ENCODE measurements around the gene MYMK.

MYMK gene

DNA sequence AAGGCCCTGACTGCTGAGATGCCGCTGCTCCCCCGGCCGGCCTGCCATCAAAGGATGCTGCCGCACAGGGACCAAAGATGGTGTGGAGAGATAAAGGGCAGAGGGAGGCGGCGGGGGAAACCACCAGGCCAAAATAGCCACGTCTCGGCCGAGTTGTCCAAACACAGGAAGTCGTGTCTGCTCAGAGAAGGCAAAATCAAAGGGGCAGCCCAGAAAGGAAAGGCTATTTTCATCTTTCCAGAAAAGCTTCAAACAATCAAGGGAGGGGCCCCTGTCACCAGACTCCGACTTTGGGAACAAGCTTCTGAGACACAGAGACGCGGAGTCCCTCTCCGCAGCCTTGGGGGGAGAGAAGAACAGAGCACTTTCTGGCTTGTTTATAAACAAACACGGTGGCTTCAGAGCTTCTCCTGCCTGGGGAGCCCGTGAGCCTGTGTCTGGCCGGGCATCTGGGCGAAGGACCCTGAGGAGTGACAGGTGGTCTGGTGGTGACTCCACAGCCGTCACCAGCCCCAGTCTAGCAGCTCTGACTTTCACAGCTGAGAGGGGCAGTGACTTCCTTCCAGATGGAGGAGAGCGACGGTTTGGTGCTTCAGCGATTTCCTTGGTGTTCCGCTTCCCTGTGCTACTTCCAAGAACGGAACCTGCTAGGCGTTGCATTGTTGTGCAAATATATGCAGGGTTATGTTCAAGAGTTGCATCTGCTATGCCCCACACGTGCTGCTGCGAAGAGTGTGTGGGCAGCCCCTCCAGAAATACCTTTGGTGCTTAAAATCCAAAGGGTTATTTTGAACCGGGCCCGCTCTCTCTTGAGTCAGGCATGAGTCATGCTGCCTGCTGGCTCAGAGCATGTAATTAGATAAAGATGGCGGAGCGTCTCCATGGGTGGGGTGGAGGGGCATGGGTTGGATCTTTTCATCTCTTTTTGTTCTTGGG lies 33.7 kb upstream of the MYMK start:
- no peak for FAIRE-seq
- DNase-seq (ENCODE audit: insufficient read length, low spot score): peak; percentile 57

DNA sequence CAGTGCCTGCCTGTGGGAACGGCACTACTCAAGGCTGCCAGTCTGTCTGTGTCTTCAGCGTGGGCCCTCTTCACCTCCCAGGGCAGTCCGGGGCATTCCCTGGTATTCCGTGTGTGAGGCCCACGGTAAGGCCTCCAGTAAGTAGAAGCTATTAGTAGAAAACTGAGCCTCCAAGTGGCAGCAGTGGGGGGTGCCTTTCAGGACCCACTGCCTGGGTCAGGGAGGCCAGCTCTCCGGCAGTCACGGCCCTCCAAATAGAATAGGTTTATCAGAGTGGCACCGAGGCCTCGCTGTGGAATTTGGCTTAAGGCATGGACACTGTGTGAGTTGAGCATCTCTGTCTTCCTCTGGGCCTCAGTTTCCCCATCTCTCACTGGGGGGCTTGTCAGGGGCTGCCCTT lies 32.8 kb upstream of the MYMK start:
- FAIRE-seq (no peak), DNase-seq (ENCODE audit: insufficient read length, low spot score) (no peak)

DNA sequence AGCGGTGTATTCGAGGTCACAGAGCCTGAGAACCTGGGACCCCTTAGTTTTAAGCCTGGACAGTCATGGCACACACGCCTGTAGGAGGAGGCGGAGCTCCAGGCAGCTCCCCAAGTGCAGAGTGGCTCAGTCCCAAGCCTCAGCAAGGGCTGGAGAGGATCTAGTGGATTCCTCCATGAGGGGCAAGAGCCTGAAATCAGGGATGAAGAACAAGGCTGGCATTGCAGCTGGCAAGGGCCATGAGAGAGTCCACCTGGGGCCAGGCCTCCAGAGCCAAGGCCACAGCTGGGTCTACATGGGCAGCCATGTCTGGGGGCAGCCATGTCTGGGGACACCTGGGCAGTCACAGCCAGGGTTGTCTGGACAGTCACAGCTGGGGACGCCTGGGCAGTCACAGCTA lies 31.6 kb upstream of the MYMK start:
- FAIRE-seq (no peak), DNase-seq (ENCODE audit: insufficient read length, low spot score) (no peak)

DNA sequence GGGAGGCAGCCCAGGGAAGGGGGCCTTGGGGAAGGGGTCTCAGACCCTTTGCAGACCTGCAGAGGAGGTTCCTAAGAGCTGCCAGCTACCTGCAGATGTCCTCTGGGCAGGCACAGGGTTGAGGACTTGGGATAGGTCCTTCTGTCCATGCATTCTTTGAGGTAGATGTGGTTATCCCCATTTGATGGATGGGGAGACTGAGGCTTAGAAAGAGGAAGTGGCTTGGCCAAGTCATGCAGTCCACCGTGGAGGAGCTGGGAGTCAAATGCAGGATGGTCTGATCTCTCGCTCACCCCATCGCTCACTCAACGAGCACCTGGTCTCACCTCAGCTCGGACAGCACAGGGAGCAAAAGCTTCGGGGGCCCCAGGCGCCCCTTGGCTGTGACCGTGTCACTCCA lies 30.0 kb upstream of the MYMK start:
- FAIRE-seq (no peak), DNase-seq (ENCODE audit: insufficient read length, low spot score) (no peak)

DNA sequence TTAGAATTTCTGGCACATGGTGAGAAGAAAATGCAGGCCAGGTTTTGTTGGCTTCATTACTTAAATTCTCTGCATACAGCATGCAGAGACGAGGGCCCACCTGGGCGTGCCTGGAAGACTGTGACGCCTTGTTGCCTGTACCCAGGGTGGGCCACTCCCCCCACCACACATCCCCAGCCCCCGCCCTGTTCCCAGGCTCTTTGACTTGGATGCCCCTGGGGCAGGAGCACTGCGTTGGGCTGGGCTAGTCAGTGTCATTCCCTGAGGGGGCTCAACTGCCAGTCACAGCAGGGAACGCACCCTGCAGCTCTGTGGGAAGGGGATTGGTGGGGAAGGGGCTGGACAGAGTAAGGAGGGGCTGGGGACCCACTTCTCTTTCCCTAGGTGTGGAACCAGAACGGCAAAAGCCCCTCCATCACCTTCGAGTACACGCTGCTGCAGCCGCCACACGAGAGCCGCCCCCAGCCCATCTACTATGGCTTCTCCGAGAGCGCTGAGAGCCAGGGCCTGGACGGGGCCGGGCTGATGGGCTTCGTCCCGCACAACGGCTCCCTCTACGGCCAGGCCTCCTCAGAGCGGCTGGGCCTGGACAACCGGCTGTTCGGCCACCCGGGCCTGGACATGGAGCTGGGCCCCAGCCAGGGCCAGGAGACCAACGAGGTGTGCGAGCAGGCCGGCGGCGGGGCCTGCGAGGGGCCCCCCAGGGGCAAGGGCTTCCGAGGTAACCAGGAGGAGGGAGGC lies 29.4 kb upstream of the MYMK start:
- no peak for FAIRE-seq

DNA sequence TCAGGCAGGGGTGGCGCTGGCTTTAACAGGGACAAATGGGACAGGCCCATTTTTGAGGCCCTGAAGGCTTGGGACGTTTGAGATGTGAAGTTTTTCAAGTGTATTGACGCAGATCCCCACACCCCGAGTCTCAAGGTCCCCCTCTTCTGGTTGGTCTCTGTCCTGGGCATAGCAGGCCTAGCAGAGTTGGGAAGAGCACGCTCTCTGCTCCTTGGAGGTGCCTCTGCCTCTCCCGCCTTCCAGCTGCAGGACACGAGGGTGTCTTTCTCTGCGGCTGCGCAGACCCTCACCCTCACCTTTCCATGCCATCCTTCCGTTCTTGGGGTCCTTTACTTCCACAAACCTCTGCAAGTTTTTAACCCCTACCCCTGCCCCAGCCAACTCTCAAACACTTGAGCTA lies 28.4 kb upstream of the MYMK start:
- no peak for FAIRE-seq
- DNase-seq (ENCODE audit: insufficient read length, low spot score): no peak

More for the DNA sequence above, 29.4 kb upstream of the MYMK start:
- no peak for DNase-seq (ENCODE audit: insufficient read length, low spot score)

DNA sequence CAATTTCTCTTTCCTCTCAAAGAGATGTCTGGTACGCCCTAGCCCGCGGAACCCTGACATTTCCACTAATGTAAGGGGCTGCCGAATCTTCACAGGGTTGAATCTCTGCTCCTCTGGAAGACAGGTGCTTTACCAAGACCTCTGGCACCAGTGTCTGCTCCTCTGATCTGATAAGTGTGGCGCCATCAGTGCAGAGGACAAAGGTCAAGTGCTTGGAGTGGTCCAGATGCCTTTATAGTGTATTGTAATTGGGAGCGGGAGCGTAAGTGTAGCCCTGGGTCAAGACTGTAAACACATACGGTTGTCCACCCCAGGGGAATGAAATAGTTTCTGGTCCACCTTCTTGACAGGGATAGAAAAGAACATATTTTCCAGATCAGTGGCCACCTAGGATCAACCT lies 27.5 kb upstream of the MYMK start:
- FAIRE-seq (no peak), DNase-seq (ENCODE audit: insufficient read length, low spot score) (no peak)

DNA sequence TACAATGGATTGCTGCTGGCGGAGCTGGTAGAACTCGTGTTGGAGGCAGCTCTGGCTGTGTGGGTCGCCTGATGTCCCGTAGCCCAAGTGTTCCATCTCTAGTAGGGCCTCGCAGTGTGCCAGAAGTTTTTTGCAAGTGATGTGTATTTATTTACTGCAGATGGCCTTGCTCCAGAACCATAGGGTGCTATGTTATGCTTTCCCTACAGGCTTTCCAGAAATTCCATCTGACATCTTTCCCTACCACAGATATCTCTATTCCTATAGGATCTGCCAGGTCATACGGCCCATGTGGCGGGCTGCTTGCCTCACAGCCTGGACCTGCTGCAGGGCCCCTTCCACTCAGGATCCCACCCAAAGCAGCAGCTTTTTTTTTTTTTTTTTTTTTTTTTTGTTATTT lies 26.7 kb upstream of the MYMK start:
- DNase-seq (ENCODE audit: insufficient read length, low spot score) (no peak), FAIRE-seq (no peak)

DNA sequence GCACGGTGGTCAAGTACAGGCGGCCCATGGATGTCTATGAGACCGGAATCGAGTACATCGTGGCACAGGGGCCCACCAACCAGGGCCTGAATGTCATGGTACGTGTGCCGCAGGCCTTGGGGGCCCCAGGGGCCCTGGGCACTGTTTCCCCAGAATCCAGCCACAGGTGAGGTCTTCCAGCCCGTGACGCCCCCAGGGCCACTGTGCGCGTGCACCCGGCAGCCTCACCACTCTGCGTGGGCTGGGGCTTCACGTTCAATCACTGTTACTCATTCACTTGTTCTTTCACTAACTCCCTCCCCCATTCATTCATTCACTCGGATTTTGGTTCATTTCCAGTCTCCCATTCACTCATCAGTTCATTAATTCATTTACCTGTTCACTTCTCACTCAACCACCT lies 22.4 kb upstream of the MYMK start:
- no peak for FAIRE-seq
- no peak for DNase-seq (ENCODE audit: insufficient read length, low spot score)

DNA sequence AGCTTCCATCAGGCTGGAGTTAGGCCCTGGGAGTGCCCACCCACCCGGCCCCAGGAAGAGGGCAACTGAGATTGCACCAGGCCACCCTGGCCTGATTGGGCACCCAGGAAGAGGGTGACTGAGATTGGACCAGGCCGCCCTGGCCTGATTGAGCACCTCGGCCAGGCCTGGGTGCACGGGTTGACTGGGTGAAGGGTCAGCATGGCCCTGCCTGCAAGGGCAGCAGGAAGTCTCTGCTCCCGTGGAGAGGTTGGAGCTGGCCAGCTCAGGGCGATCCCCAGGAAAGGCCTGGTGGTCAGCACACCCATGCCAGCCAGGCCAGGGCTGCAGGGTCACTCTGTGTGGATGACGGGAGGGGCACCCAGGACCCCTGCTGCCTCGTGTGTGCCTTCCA lies 21.5 kb upstream of the MYMK start:
- DNase-seq (ENCODE audit: insufficient read length, low spot score) (no peak), FAIRE-seq (no peak)

DNA sequence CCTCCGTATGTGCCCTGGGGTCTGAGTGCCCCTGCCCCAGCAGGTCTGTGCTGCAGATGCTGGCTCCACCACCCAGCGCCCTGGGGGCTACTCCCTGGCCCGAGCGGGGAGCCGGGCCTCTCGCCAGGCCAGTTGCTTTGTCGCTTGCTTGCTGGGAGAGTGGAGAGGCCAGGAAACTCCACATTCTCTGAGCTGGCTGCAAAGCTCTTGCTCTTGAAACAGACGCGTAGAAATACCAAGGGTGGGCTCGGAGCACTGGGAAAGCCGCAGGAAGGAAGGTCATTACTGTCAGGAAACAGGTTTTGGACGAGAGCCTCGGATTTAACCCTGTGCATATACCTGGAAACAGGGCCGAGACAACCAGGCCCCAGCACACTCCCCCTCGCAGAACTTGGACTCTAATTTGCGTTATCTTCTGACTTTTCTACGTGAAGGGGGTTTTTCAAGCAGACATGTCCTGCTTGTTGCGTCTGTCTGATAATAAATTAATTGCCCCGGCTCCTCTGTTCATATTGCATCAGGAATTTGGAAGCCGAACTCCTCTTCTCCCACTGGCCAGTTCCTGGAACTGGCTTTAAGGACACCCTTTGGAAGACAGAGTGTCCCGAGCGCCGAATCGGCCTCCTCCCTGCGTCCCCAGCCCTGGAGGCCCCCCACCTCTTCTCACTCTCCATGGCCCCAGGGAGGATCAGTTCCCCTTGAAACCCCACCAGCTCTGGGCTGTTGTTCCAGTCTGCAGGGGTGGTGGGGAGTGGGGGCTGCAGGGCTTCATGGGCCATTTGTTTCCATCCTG lies 20.9 kb upstream of the MYMK start:
- DNase-seq (ENCODE audit: insufficient read length, low spot score): no peak

DNA sequence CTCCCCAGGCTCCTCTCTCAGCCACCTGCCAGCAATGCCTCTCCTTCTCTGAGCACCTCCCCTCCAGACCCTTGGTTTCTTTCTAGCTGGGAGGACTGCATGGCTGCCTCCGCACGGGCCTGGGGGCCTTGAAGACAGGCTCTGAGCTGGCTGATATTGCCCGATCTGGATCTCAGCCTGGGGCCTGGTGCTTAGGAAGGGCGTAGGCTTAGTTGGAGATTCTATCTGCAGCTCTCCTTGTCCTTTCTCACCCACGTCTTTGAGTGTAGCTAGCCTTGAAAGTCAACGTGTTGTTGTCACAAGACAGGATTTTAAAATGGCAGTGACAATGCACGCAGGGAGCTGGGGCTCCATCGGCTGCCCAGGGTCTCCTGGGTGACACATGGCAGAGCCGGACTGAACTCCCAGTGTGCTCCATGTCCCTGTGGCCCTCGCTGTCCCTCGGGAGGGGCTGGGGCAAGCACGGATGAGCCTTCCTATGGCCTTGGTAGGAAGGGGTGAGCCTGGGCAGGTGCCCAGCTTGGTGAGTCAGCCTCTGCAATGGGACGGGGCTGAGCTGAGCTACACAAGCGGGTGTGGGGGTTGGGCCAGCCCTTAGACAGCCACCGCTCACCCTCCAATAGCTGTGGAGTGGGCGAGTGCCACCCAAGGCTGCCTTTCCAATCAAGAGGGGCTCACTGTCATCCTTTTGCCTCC lies 19.2 kb upstream of the MYMK start:
- no peak for FAIRE-seq
- no peak for DNase-seq (ENCODE audit: insufficient read length, low spot score)

More for the DNA sequence above, 20.9 kb upstream of the MYMK start:
- no peak for FAIRE-seq

DNA sequence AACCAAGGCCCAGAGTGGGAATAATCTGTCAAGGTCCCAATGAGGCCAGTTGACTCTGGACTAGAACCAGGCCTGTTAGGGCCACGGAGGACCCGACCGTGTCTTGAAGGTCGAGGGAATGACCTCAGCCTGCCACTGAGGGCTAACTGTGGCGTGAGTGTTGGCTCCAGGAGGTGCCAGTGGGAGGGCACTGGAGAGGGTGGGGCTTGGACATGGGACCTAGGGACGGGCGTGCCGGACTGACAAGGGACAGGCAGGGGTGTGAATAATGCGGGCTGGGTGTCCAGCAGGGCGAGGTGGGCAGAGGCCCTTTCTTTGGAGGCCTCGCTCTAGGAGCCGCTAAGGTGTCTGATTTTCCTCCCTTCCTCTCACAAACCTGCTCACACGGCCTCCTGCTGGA lies 17.2 kb upstream of the MYMK start:
- DNase-seq (ENCODE audit: insufficient read length, low spot score) (no peak), FAIRE-seq (no peak)

DNA sequence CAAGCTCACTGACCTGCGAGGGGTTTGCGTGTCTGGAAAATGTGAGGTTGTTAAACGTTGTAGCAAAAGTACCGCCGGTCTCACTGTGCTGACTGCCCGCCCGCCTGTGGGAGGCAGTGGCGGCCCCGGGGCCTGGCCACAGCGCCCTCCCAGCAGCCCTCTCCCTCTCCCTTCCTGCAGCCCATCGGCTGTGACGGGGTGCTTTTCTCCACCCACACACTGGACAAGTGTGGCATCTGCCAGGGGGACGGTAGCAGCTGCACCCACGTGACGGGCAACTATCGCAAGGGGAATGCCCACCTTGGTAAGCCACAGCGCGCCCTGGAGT lies 15.9 kb upstream of the MYMK start:
- no peak for FAIRE-seq
- DNase-seq (ENCODE audit: insufficient read length, low spot score): no peak

DNA sequence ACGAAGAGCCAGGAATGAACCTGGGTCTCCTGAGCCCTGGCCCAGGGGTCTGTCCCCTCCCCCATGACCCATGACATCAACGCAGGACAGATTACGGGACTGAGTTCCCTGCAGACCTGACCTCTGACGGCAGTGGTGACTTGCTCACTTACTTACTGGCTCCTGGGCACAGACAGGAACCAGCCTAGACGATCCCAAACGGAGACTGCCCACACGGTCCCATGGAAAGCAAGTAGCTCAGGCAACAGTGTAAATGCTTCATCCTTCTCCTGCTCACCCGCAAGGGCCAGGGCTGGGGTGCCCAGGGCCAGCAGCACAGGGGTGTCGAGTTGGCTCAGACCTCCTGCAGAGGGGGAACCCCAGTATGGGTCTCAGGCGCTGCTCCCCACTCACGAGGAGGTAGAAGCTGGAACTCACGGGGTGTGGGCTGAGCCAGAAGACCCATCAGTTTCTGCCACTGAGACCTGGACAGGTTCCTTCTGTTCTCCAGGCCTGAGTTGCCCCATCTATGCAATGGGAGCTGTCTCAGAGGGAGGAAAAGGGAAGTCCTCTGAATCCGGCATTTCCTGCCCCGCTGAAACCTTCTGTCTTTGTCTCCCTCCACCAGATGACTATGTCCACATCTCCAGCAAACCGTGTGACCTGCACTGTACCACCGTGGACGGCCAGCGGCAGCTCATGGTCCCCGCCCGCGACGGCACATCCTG lies 15.4 kb upstream of the MYMK start:
- FAIRE-seq (no peak), DNase-seq (ENCODE audit: insufficient read length, low spot score) (no peak)

DNA sequence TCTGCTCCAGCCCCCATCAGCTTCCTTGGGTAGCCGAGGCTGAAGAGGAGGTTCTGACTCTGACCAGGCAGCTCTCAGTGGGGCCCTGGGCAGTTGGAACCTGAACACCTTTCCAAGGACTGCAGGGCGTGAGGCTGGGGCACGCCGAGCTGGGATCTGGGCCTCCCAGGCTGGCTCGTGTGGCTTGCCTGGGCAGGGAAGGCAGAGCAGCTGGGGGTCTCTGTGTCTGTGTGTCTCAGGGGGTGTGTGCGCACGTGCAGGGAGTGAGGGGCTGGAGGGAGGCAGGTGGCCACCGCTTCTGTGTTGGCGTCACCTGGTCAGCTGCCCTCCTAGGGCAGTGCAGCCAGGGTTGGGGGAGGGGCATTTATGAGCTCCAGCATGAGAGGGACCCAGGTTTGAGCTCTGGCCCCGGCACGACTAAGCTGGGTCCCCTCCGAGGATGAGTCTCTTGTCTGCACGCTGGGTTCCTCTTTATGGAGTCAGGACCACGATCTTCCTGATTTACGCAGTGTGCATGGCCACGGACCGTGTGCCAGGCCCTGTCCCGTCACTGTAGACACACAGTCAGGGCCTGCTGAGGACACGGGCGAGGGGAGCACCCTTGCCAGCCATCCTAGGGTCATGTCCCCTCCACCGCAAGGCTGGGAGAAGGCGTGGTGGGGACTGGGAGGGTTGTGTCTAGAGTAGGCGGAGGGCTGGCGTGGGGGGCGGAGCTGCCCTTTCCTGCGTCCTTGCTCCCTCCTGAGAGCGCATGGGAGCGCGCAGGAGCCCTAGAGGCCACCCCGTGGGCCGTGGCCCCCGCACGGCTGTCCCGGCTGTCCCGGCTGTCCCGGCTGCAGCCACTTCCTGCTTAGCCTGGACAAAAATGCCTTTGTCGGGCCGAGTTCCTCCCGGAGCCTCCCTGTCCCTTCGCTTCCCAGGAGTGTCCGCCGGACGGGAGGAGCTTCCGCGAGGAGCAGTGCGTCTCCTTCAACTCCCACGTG lies 14.4 kb upstream of the MYMK start:
- FAIRE-seq: no peak
- no peak for DNase-seq (ENCODE audit: insufficient read length, low spot score)

DNA sequence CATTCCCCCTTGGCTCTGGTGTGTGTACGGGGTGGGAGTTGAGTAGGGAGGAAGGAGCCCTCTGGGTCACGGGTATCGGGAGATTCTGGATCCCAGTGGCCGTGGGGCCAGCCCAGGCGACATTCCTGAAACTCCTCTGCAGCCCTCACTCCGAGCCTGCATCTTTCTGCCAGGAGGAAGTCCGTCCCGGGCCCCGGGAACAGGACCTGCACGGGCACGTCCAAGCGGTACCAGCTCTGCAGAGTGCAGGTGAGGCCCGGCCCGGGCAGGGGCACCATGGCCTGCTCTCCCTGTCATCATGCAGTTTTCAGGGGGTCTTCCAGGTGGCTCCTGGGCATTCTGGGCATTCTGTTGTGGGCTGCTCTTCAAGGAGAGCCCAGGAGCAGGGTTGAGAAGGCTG lies 13.4 kb upstream of the MYMK start:
- no peak for FAIRE-seq
- DNase-seq (ENCODE audit: insufficient read length, low spot score): no peak

DNA sequence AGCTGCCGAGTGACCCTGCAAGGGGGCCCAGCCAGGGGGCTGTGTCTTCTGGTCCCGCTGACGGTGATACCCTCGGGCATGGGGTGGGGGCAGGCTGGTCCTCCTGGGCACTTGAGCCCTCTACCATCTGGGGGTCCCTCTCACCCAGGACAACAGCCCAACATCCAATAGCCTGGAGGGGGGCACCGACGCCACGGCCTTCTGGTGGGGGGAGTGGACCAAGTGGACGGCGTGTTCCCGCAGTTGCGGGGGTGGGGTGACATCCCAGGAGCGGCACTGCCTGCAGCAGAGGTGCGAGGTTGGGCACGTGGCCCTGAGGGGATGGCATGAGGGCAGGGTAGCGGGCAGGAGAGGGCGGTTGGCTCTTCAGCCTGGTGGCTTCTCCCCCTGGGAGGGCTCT lies 12.5 kb upstream of the MYMK start:
- DNase-seq (ENCODE audit: insufficient read length, low spot score): no peak
- FAIRE-seq: no peak

DNA sequence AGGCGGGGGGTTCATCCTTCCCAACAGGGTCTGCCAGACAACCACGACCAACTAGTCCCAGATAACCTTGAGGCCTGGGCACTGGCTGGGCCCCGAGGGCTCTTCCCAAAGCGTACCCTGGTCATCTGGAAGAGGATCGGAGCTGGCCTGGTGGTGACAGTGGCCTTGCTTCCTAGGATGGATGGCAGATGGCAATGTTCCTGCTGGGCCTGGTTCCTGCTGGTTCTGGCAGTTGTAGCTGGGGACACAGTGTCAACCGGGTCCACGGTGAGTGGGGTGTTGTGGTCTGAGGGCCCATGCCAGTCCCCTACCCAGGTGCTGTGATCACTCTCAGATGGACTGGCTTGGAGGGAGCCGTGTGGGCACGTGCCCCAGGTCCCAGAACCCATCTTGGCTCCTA lies 11.8 kb upstream of the MYMK start:
- no peak for FAIRE-seq

More for the DNA sequence above, 11.8 kb upstream of the MYMK start:
- no peak for DNase-seq (ENCODE audit: insufficient read length, low spot score)

All from HTR-8/SVneo (cell line).